Right hindlimb (tissue), 1 donor: Measurements from ENCODE around the gene RBM7.

Source experiments
- DNase-seq: peaks from one replicate; pipeline ENCODE4 v3.0.0-alpha.2; 2018

Gene RBM7

DNA sequence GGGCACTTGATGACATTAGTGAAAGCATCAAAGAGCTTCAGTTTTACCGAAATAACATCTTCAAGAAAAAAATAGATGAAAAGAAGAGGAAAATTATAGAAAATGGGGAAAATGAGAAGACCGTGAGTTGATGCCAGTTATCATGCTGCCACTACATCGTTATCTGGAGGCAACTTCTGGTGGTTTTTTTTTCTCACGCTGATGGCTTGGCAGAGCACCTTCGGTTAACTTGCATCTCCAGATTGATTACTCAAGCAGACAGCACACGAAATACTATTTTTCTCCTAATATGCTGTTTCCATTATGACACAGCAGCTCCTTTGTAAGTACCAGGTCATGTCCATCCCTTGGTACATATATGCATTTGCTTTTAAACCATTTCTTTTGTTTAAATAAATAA, 49.4 kb downstream of the RBM7 start:
- no peak for DNase-seq

DNA sequence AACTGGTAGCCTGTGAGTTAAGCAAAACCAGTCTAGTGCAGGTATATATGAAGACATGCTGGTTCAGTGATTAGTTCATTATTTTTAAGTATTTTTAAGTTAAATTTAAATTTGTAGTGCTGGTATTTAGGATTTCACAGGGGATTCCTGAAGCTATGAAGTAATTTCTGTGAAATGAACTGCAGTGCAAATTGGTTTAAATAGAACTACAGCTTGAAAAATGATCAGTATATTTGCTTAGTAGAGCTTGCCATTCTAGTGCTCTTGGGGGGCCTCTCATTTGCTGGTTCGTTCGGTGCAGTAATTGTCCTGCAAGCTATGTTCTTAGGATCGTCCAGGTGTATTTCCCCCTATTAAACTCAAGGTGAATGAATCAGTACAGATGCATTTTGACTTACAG, 51.9 kb downstream of the RBM7 start:
- DNase-seq: no peak
